ENCODE results near the gene TAL2.

DNA sequence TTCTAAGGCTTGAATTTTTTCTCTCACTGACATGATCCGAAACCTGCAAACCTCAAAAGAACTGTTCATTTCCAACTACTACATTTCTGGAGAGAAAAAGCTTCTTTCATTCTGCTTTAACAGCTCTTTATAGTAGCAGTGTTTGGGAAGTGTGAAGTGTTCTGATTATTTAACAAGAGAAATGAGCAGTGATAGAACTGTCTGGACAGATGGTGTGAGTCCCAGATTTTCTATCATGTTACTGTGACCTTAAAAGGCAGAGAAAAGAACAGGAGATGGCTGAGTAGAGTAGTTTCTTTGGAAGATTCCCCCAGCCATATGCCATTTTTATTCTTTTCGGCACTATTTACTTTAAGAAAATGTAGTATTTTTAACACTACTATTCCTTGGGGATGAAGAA is 41.3 kb upstream of the TAL2 start:
- TF ChIP-seq, protein P1, sequence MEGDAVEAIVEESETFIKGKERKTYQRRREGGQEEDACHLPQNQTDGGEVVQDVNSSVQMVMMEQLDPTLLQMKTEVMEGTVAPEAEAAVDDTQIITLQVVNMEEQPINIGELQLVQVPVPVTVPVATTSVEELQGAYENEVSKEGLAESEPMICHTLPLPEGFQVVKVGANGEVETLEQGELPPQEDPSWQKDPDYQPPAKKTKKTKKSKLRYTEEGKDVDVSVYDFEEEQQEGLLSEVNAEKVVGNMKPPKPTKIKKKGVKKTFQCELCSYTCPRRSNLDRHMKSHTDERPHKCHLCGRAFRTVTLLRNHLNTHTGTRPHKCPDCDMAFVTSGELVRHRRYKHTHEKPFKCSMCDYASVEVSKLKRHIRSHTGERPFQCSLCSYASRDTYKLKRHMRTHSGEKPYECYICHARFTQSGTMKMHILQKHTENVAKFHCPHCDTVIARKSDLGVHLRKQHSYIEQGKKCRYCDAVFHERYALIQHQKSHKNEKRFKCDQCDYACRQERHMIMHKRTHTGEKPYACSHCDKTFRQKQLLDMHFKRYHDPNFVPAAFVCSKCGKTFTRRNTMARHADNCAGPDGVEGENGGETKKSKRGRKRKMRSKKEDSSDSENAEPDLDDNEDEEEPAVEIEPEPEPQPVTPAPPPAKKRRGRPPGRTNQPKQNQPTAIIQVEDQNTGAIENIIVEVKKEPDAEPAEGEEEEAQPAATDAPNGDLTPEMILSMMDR (IDR thresholded peaks at IDR 0.05) = no peak
- TF ChIP-seq POLR2A (IDR thresholded peaks at IDR 0.05) = no peak
